ENCODE measurements around the gene KIAA0232. TPM values are rescaled to one million over a fixed set of nuclear protein-coding genes. Genes with fewer than 3 reads are reported as not detected.

Gene KIAA0232
- total and polyA plus RNA-seq, 4 donors, result 8.9 to 34.4 (median 18.5) TPM

DNA sequence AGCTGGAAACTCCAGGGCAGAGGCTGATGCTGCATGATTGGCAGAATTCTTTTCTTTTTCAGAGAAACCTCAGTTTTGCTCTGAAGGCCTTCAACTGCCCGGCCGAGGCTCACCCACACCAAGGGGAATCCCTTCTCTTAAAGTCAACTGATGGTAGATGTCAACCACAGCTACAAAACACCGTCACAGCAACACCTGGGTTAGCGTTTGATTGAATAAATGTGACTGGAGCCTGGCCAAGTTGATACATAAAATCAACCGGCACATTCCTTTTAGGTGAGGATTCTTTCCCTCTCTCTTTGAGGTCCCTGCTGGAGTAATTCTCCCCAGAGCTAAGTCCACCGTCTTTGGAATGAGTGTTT, 15.2 kb upstream of the KIAA0232 start:
- Histone ChIP-seq H3K27me3 (ENCODE audit: control insufficient read depth in 4 of 4, insufficient read depth in 4 of 4, low read length in 3 of 4) (no peaks in the 10 kb centered on the region), H3K9ac (ENCODE audit: low read depth in 1 of 2, low read length in 2 of 2) (no peak overlapping the region), H3K27ac (ENCODE audit: low read depth in 1 of 2, low read length in 2 of 2) (no peak overlapping the region), H3K9me3 (ENCODE audit: control insufficient read depth in 4 of 4, low read length in 3 of 4) (no peaks in the 10 kb centered on the region), H3K4me1 (ENCODE audit: control insufficient read depth in 4 of 4, insufficient read depth in 4 of 4, low read length in 3 of 4) (peaks cover 0 to 4% (median 0%) of the 10 kb centered on the region in 4 donors), H3K4me3 (ENCODE audit: low read depth in 1 of 3, low read length in 3 of 3) (no peak overlapping the region), H3K36me3 (ENCODE audit: control insufficient read depth in 4 of 4, insufficient read depth in 3 of 4, low read depth in 1 of 4, low read length in 3 of 4) (no peaks in the 10 kb centered on the region)
- no peak for DNase-seq (ENCODE audit: low spot score)
- WGBS, result 81% methylated on average over 6 of the region's 6 CpGs
- TF ChIP-seq, protein P1, sequence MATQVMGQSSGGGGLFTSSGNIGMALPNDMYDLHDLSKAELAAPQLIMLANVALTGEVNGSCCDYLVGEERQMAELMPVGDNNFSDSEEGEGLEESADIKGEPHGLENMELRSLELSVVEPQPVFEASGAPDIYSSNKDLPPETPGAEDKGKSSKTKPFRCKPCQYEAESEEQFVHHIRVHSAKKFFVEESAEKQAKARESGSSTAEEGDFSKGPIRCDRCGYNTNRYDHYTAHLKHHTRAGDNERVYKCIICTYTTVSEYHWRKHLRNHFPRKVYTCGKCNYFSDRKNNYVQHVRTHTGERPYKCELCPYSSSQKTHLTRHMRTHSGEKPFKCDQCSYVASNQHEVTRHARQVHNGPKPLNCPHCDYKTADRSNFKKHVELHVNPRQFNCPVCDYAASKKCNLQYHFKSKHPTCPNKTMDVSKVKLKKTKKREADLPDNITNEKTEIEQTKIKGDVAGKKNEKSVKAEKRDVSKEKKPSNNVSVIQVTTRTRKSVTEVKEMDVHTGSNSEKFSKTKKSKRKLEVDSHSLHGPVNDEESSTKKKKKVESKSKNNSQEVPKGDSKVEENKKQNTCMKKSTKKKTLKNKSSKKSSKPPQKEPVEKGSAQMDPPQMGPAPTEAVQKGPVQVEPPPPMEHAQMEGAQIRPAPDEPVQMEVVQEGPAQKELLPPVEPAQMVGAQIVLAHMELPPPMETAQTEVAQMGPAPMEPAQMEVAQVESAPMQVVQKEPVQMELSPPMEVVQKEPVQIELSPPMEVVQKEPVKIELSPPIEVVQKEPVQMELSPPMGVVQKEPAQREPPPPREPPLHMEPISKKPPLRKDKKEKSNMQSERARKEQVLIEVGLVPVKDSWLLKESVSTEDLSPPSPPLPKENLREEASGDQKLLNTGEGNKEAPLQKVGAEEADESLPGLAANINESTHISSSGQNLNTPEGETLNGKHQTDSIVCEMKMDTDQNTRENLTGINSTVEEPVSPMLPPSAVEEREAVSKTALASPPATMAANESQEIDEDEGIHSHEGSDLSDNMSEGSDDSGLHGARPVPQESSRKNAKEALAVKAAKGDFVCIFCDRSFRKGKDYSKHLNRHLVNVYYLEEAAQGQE (IDR thresholded peaks at IDR 0.05), result no peak
- TF ChIP-seq RXRA (IDR thresholded peaks at IDR 0.05), result no peak
- no peak for TF ChIP-seq HNF4A (conservative IDR thresholded peaks at IDR 0.05)
- TF ChIP-seq SP1 (IDR thresholded peaks at IDR 0.05), result no peak
- TF ChIP-seq, protein P2, sequence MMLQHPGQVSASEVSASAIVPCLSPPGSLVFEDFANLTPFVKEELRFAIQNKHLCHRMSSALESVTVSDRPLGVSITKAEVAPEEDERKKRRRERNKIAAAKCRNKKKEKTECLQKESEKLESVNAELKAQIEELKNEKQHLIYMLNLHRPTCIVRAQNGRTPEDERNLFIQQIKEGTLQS (IDR thresholded peaks at IDR 0.05), result no peak
- TF ChIP-seq YY1 (IDR thresholded peaks at IDR 0.05), result no peak

DNA sequence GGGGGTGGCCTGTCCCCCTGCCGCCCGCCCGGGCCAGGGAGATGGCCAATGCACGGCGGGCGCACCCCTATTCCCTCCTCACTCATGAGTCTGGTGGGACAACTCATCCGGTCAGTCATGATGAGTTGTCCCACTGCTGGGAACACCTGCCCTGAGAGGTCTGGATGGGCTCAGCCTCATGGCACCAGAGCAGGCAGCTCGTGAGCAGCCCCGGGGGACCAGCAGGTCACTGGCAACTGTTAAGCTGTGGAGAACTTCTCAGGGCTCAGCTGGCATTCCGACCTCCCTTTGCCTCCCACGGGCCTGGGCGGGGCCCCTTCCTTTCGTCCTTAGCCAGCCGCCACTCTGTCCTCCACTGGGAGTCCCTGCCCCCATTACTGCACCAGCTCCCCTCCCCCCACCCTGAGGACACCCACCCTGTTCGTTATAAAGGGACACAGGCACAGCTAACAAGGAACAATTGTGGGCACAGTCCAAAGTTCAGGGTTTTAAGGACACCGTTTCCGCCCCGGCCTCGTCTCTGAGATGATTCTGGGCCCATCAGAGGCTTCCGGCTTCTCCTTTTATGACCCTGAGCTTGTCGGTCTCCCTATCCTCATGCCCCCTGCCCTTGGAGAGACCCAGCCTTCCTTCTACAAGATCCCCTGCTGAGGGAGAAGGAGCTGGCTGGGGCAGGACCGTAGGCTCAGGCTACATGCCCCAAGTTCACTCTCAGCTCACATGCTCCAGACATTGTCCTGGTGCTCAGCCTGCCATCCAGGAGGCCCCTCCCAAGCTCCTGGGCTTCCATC, 14.6 kb upstream of the KIAA0232 start:
- no peak overlapping the region for H3K27ac ChIP-seq (ENCODE audit: low read depth in 1 of 2, low read length in 2 of 2)
- TF ChIP-seq YY1 (IDR thresholded peaks at IDR 0.05) (no peak), JUND (IDR thresholded peaks at IDR 0.05) (no peak)
- TF ChIP-seq, protein P3, sequence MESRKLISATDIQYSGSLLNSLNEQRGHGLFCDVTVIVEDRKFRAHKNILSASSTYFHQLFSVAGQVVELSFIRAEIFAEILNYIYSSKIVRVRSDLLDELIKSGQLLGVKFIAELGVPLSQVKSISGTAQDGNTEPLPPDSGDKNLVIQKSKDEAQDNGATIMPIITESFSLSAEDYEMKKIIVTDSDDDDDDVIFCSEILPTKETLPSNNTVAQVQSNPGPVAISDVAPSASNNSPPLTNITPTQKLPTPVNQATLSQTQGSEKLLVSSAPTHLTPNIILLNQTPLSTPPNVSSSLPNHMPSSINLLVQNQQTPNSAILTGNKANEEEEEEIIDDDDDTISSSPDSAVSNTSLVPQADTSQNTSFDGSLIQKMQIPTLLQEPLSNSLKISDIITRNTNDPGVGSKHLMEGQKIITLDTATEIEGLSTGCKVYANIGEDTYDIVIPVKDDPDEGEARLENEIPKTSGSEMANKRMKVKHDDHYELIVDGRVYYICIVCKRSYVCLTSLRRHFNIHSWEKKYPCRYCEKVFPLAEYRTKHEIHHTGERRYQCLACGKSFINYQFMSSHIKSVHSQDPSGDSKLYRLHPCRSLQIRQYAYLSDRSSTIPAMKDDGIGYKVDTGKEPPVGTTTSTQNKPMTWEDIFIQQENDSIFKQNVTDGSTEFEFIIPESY (IDR thresholded peaks at IDR 0.05), result no peak
- TF ChIP-seq, protein P4, sequence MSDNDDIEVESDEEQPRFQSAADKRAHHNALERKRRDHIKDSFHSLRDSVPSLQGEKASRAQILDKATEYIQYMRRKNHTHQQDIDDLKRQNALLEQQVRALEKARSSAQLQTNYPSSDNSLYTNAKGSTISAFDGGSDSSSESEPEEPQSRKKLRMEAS (IDR thresholded peaks at IDR 0.05), result no peak

DNA sequence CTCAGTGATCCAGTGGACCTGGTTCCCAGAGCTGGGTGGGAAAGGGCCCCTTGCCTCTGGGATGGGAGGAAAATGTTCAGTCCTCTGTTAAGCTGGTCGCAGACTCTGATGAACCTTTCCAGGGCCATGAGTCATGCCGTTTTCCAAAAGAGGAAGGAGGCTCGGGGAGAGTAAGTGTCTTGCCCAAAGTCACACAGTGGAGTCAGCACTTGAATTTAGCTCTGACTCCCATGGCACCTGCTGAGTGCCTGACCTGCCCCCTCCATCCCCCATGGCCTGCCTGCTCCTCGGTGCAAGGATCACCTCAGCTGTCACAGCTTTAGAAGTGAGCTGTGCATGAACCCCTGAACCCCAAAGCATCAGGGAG, 14.0 kb upstream of the KIAA0232 start:
- Histone ChIP-seq H3K27ac (ENCODE audit: low read depth in 1 of 2, low read length in 2 of 2) (no peak overlapping the region), H3K9me3 (ENCODE audit: control insufficient read depth in 4 of 4, low read length in 3 of 4) (no peaks in the 10 kb centered on the region), H3K4me3 (ENCODE audit: low read depth in 1 of 3, low read length in 3 of 3) (no peak overlapping the region), H3K27me3 (ENCODE audit: control insufficient read depth in 4 of 4, insufficient read depth in 4 of 4, low read length in 3 of 4) (no peaks in the 10 kb centered on the region), H3K9ac (ENCODE audit: low read depth in 1 of 2, low read length in 2 of 2) (no peak overlapping the region), H3K4me1 (ENCODE audit: control insufficient read depth in 4 of 4, insufficient read depth in 4 of 4, low read length in 3 of 4) (peaks cover 0 to 8% (median under 1%) of the 10 kb centered on the region in 4 donors), H3K36me3 (ENCODE audit: control insufficient read depth in 4 of 4, insufficient read depth in 3 of 4, low read depth in 1 of 4, low read length in 3 of 4) (no peaks in the 10 kb centered on the region)
- 74% methylated on average over 4 of the region's 4 CpGs for WGBS
- TF ChIP-seq, protein P3 (IDR thresholded peaks at IDR 0.05), result no peak
- DNase-seq (ENCODE audit: low spot score), result no peak

More for the DNA sequence above, 14.6 kb upstream of the KIAA0232 start:
- H3K4me1 ChIP-seq (ENCODE audit: control insufficient read depth in 4 of 4, insufficient read depth in 4 of 4, low read length in 3 of 4), result peaks cover 0 to 4% (median 0%) of the 10 kb centered on the region in 4 donors
- H3K4me3 ChIP-seq (ENCODE audit: low read depth in 1 of 3, low read length in 3 of 3), result no peak overlapping the region
- no peaks in the 10 kb centered on the region for H3K36me3 ChIP-seq (ENCODE audit: control insufficient read depth in 4 of 4, insufficient read depth in 3 of 4, low read depth in 1 of 4, low read length in 3 of 4)
- no peaks in the 10 kb centered on the region for H3K27me3 ChIP-seq (ENCODE audit: control insufficient read depth in 4 of 4, insufficient read depth in 4 of 4, low read length in 3 of 4)
- no peak for DNase-seq (ENCODE audit: low spot score)
- WGBS, result 83% methylated on average over 22 of the region's 22 CpGs
- H3K9me3 ChIP-seq (ENCODE audit: control insufficient read depth in 4 of 4, low read length in 3 of 4), result no peaks in the 10 kb centered on the region
- no peak overlapping the region for H3K9ac ChIP-seq (ENCODE audit: low read depth in 1 of 2, low read length in 2 of 2)
